HG03103 (cell line): ENCODE results near the gene CFAP90.
A peak's percentile ranks its signal among the peaks of the same experiment; 100 is the strongest.

Experiments used
- ATAC-seq: cut with Tn5 transposase; IDR thresholded peaks from one replicate; pipeline ENCODE4 v1.9.1; 2021; ENCODE audit warnings: low read depth; ENCODE audit not compliant: unreplicated experiment

The CFAP90 gene

GRCh38 chr5:7868773-7869473 is 18.0 kb upstream of the CFAP90 start, which contains the start of the genes FASTKD3 and MTRR:
Gene FASTKD3 (minus strand): TSS chr5:7869031. CDS start chr5:7868083, 948 bp downstream.
Gene MTRR (plus strand): TSS chr5:7869148. CDS start chr5:7870795, 1,647 bp downstream.
- peak; percentile 97 for ATAC-seq

- ATAC-seq: no peak
Measured at GRCh38 chr5:7868427-7868772, 17.5 kb upstream of the CFAP90 start.

- no peak for ATAC-seq
Measured at GRCh38 chr5:7867260-7867659, 16.3 kb upstream of the CFAP90 start.

- no peak for ATAC-seq
Measured at GRCh38 chr5:7866196-7866595, 15.3 kb upstream of the CFAP90 start.

- ATAC-seq: no peak
Measured at GRCh38 chr5:7857926-7858632, 7.1 kb upstream of the CFAP90 start.

- no peak for ATAC-seq
Measured at GRCh38 chr5:7857361-7857760, 6.4 kb upstream of the CFAP90 start.

GRCh38 chr5:7856855-7857254 is 5.9 kb upstream of the CFAP90 start:
- ATAC-seq: no peak

- ATAC-seq: no peak
Measured at GRCh38 chr5:7855611-7856010, 4.7 kb upstream of the CFAP90 start.

- ATAC-seq: no peak
Measured at GRCh38 chr5:7852988-7853387, 2.1 kb upstream of the CFAP90 start.

GRCh38 chr5:7852542-7852941 is 1.6 kb upstream of the CFAP90 start:
- no peak for ATAC-seq

- no peak for ATAC-seq
Measured at GRCh38 chr5:7851617-7852289, 820 bp upstream of the CFAP90 start.

GRCh38 chr5:7851240-7851592 is 283 bp upstream of the CFAP90 start:
- no peak for ATAC-seq

GRCh38 chr5:7849681-7850394 is 1.1 kb downstream of the CFAP90 start:
- no peak for ATAC-seq

GRCh38 chr5:7848296-7848695 is 2.6 kb downstream of the CFAP90 start:
- no peak for ATAC-seq

- no peak for ATAC-seq
Measured at GRCh38 chr5:7846327-7846726, 4.6 kb downstream of the CFAP90 start.

GRCh38 chr5:7845557-7845956 is 5.4 kb downstream of the CFAP90 start:
- no peak for ATAC-seq

- no peak for ATAC-seq
Measured at GRCh38 chr5:7844901-7845300, 6.0 kb downstream of the CFAP90 start.

- no peak for ATAC-seq
Measured at GRCh38 chr5:7842531-7842930, 8.4 kb downstream of the CFAP90 start.

- ATAC-seq: no peak
Measured at GRCh38 chr5:7837403-7837802, 13.5 kb downstream of the CFAP90 start.

- no peak for ATAC-seq
Measured at GRCh38 chr5:7834982-7835381, 16.0 kb downstream of the CFAP90 start.

- ATAC-seq: no peak
Measured at GRCh38 chr5:7828269-7828668, 22.7 kb downstream of the CFAP90 start.
